ENCODE data around the gene PEX5L. TPM values are rescaled to one million over a fixed set of nuclear protein-coding genes. Genes with fewer than 3 reads are reported as not detected.

The PEX5L gene
- total RNA-seq, 2 donors from 2014 or later = 4.2 to 13.2 TPM

DNA sequence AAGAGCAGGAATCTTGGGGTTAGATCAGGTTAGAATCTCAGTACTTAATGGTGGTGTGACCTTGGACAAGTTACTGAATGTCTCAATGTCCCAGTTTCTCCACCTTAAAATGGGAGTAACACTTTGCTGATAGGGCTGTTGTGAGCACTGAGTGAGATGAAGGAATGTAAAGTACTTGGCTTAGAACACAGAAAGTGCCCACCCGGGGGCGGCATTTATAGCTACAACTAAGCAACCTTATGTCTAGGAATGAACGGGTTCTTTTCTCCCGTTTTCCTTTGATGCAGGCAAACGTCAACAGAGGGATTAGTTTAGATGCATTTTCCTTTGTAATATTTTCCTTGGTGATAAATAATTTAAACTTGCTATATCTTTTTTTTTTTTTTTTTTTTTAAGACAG lies 207.3 kb downstream of the PEX5L start:
- no peaks in the 10 kb centered on the region for H3K36me3 ChIP-seq (replicated peaks in 1 of 2; ENCODE audit: insufficient read depth in 1 of 2, low read depth in 2 of 2)
- peaks cover 34% of the 10 kb centered on the region for H3K4me1 ChIP-seq
- H3K4me3 ChIP-seq = no peak overlapping the region
- 54 to 73% methylated on average over 5 of the region's 5 CpGs for WGBS, 2 donors
- no peak overlapping the region for H3K27ac ChIP-seq
- ATAC-seq (no peak), DNase-seq (no peak)
- H3K9me3 ChIP-seq = no peaks in the 10 kb centered on the region
- no peaks in the 10 kb centered on the region for H3K27me3 ChIP-seq
- no peak for TF ChIP-seq POLR2A (IDR thresholded peaks at IDR 0.05)
- TF ChIP-seq, protein P1, sequence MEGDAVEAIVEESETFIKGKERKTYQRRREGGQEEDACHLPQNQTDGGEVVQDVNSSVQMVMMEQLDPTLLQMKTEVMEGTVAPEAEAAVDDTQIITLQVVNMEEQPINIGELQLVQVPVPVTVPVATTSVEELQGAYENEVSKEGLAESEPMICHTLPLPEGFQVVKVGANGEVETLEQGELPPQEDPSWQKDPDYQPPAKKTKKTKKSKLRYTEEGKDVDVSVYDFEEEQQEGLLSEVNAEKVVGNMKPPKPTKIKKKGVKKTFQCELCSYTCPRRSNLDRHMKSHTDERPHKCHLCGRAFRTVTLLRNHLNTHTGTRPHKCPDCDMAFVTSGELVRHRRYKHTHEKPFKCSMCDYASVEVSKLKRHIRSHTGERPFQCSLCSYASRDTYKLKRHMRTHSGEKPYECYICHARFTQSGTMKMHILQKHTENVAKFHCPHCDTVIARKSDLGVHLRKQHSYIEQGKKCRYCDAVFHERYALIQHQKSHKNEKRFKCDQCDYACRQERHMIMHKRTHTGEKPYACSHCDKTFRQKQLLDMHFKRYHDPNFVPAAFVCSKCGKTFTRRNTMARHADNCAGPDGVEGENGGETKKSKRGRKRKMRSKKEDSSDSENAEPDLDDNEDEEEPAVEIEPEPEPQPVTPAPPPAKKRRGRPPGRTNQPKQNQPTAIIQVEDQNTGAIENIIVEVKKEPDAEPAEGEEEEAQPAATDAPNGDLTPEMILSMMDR (IDR thresholded peaks at IDR 0.05) = no peak
- intact Hi-C loops (cut with DNase I) = no loop called here

DNA sequence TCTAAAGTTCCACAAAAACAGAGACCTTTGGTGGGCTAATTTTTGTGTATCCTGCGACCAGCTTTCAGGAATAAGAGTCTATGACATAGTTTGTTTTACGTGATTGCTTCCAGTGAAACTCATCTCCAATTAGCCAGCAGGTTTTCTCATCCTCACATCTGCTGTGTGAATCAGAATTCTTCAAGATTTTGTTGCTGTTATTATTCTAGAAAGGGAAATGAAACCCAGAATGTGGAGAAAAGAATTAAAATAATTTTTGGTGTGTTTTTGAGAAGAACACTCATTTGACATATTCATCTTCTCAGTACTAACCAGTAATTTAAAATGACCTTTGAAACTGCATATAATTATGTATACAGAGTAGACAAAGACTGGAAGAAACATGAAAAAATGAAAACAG lies 208.0 kb downstream of the PEX5L start:
- no peaks in the 10 kb centered on the region for H3K36me3 ChIP-seq (replicated peaks in 1 of 2; ENCODE audit: insufficient read depth in 1 of 2, low read depth in 2 of 2)
- intact Hi-C loops (cut with DNase I) = no loop called here
- ATAC-seq = no peak
- no peak for DNase-seq
- no peak for TF ChIP-seq POLR2A (IDR thresholded peaks at IDR 0.05)
- TF ChIP-seq, protein P1 (IDR thresholded peaks at IDR 0.05) = no peak
- WGBS, 2 donors = 86 to 98% methylated on average over 2 of the region's 2 CpGs
- H3K4me1 ChIP-seq = peaks cover 28% of the 10 kb centered on the region
- H3K27ac ChIP-seq = no peak overlapping the region
- H3K9me3 ChIP-seq = no peaks in the 10 kb centered on the region
- no peak overlapping the region for H3K4me3 ChIP-seq
- H3K27me3 ChIP-seq = no peaks in the 10 kb centered on the region

DNA sequence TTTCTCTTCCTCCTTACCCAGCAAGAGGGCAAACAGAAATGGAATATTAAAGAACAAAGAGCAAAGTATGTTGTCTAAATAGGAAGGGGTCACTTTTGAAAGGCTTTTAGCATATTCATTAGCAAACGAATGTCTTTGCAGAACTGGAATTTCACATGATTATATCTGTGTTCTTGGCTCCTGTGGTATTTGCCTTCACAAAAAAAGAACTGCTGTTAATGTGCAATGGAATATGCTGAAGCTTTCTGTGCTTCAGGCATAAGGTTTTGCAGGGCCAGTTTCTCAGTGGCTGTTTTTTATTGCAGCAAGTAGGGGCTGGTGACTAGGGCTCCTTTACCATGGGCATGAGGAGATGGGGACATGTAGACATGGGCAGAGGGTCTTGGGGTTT lies 210.5 kb downstream of the PEX5L start:
- no peak for DNase-seq
- intact Hi-C loops (cut with DNase I) = no loop called here
- WGBS, 2 donors = 4 to 5% methylated on average over 1 of the region's 1 CpG
- no peak for ATAC-seq
- Histone ChIP-seq H3K4me1 (peaks cover 18% of the 10 kb centered on the region), H3K27me3 (no peaks in the 10 kb centered on the region), H3K9me3 (no peaks in the 10 kb centered on the region), H3K4me3 (no peak overlapping the region), H3K27ac (peak overlapping the region in 2 of 4 donors; percentile 32 to 36), H3K36me3 (replicated peaks in 1 of 2; ENCODE audit: insufficient read depth in 1 of 2, low read depth in 2 of 2) (no peaks in the 10 kb centered on the region)
- TF ChIP-seq, protein P1 (IDR thresholded peaks at IDR 0.05) = no peak
- TF ChIP-seq POLR2A (IDR thresholded peaks at IDR 0.05) = no peak

DNA sequence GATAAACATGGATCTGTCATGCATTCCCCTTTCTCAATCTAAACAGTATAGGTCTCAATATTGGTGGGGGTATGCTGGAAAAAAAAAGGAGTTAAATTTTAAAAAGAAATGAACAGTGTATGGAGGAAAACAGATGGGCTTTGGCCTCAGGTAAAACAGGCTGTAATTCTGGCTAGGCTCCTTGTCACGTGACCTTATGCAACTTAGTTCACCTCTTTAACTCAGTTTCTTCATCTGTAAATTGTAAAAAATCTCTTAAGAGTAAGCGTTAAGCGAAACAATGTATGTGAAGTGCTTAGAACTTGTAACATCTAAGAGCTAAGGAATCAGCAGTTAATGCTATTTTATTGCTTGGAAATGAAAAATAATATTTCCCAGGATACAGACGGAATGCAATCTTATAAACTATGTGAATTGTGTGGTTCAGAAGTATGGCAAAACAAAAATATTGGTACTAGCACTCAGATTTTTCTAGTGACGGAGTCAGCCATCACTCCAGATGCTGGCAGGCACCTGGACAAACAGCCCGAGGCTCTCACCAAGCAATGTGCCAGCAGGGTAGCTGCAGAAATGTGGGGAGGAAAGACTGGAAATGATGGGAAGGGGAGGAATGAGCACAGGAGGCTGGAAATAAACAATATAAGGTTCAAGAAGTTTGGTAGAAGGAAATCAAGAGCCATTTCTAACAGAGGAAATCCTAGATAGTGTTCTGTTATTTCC lies 211.1 kb downstream of the PEX5L start:
- TF ChIP-seq POLR2A (IDR thresholded peaks at IDR 0.05) = no peak
- intact Hi-C loops (cut with DNase I) = no loop called here
- Histone ChIP-seq H3K27me3 (no peaks in the 10 kb centered on the region), H3K9me3 (no peaks in the 10 kb centered on the region), H3K27ac (peak overlapping the region in 1 of 4 donors; percentile 36), H3K36me3 (replicated peaks in 1 of 2; ENCODE audit: insufficient read depth in 1 of 2, low read depth in 2 of 2) (no peaks in the 10 kb centered on the region), H3K4me1 (peaks cover 18% of the 10 kb centered on the region), H3K4me3 (no peak overlapping the region)
- ATAC-seq = peak; percentile 63
- WGBS, 2 donors = 54 to 63% methylated on average over 6 of the region's 6 CpGs
- DNase-seq = peak; percentile 36 to 56 (median 48)

DNA sequence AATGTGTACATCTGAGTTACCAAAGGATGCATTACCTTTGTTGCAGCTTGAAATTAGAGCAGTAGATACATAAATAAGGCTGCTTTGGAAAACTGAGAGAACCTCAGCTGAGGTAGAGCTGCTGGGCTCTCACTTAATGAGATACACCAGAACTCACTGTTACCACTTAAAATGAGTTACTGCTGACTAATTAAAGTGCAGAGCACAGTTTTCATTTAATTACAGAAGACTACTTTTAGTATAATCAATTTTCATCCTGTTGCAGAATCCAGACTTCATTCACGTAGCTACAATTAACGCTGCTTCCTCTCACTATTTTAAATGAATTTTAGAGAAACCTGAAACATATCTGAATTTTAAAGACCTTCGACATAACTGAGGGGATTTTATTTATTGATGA lies 214.4 kb downstream of the PEX5L start:
- H3K9me3 ChIP-seq = no peaks in the 10 kb centered on the region
- no peak overlapping the region for H3K27ac ChIP-seq
- peaks cover 22% of the 10 kb centered on the region for H3K4me1 ChIP-seq
- no peaks in the 10 kb centered on the region for H3K36me3 ChIP-seq (replicated peaks in 1 of 2; ENCODE audit: insufficient read depth in 1 of 2, low read depth in 2 of 2)
- 94 to 99% methylated on average over 3 of the region's 3 CpGs for WGBS, 2 donors
- no peak overlapping the region for H3K4me3 ChIP-seq
- H3K27me3 ChIP-seq = no peaks in the 10 kb centered on the region
- no peak for TF ChIP-seq POLR2A (IDR thresholded peaks at IDR 0.05)
- TF ChIP-seq, protein P1 (IDR thresholded peaks at IDR 0.05) = no peak
- DNase-seq (no peak), ATAC-seq (no peak)
- intact Hi-C loops (cut with DNase I) = no loop called here
